Liver (tissue), 9 donors: Measurements from ENCODE around the gene CD163. TPM values are rescaled to one million over a fixed set of nuclear protein-coding genes. Genes with fewer than 3 reads are reported as not detected.
A peak's percentile ranks its signal among the peaks of the same experiment; 100 is the strongest.

ENCODE experiments used
- DNase-seq: peaks from one replicate; pipeline ENCODE4 v3.0.0-alpha.2; 2017; ENCODE audit warnings: low spot score
- H3K27ac ChIP-seq, 2 donors: one replicate each; pipeline ENCODE4 v1.7.0; 2013; ENCODE audit warnings: inconsistent platforms in 2 of 2, low read length in 2 of 2, control low read depth in 1 of 2, low read depth in 1 of 2, mild to moderate bottlenecking in 1 of 2
- H3K27me3 ChIP-seq, 4 donors: one replicate each; pipeline versions ENCODE4 v1.6.1 to v1.7.0; 2013; ENCODE audit warnings: low read length in 3 of 4, inconsistent platforms in 1 of 4, mild to moderate bottlenecking in 1 of 4, moderate library complexity in 1 of 4; ENCODE audit not compliant: control insufficient read depth in 4 of 4, insufficient read depth in 4 of 4
- H3K36me3 ChIP-seq, 4 donors: one replicate each; pipeline versions ENCODE4 v1.6.1 to v1.7.0; 2013; ENCODE audit warnings: low read length in 3 of 4, mild to moderate bottlenecking in 3 of 4, low read depth in 1 of 4, moderate library complexity in 1 of 4; ENCODE audit not compliant: control insufficient read depth in 4 of 4, insufficient read depth in 3 of 4
- H3K4me1 ChIP-seq, 4 donors: one replicate each; pipeline versions ENCODE4 v1.6.1 to v1.7.0; 2013; ENCODE audit warnings: low read length in 3 of 4, mild to moderate bottlenecking in 3 of 4, moderate library complexity in 1 of 4; ENCODE audit not compliant: control insufficient read depth in 4 of 4, insufficient read depth in 4 of 4
- H3K4me3 ChIP-seq, 3 donors: one replicate each; pipeline versions ENCODE4 v1.6.1 to v1.7.0; 2013; ENCODE audit warnings: low read length in 3 of 3, control low read depth in 1 of 3, low read depth in 1 of 3, mild to moderate bottlenecking in 1 of 3
- H3K9ac ChIP-seq, 2 donors: one replicate each; pipeline ENCODE4 v1.7.0; 2013; ENCODE audit warnings: low read length in 2 of 2, mild to moderate bottlenecking in 2 of 2, moderate library complexity in 2 of 2, control low read depth in 1 of 2, low read depth in 1 of 2
- H3K9me3 ChIP-seq, 4 donors: one replicate each; pipeline versions ENCODE4 v1.6.1 to v1.7.0; 2013; ENCODE audit warnings: low read length in 3 of 4; ENCODE audit not compliant: control insufficient read depth in 4 of 4
- ATF3 ChIP-seq: IDR thresholded peaks from 2 replicates; pipeline ENCODE4 v1.6.1; 2016; ENCODE audit warnings: antibody characterized with exemption
- CTCF ChIP-seq: fragments of 150-350 bp; IDR thresholded peaks from 2 replicates; pipeline ENCODE4 v1.5.1; 2017; ENCODE audit warnings: improper control_type of control experiment, low read depth, low read length; ENCODE audit not compliant: missing input control
- EGR1 ChIP-seq, 2 donors: IDR thresholded peaks; 2 replicates each; pipeline ENCODE4 v1.6.1; 2016 to 2018; ENCODE audit warnings: antibody characterized with exemption in 2 of 2, low read depth in 2 of 2
- FOXA1 ChIP-seq: IDR thresholded peaks from 2 replicates; pipeline ENCODE4 v1.6.1; 2016; ENCODE audit warnings: antibody characterized with exemption
- FOXA2 ChIP-seq: IDR thresholded peaks from 2 replicates; pipeline ENCODE4 v1.6.1; 2016; ENCODE audit warnings: antibody characterized with exemption
- GABPA ChIP-seq, 2 donors: IDR thresholded peaks in 1 of 2; conservative IDR thresholded peaks in 1 of 2; 2 replicates each; pipeline ENCODE4 v1.6.1; 2016; ENCODE audit warnings: antibody characterized with exemption in 2 of 2, mild to moderate bottlenecking in 1 of 2, moderate library complexity in 1 of 2
- HNF4A ChIP-seq, 2 donors: conservative IDR thresholded peaks; 2 replicates each; pipeline ENCODE4 v1.6.1; 2016; ENCODE audit warnings: antibody characterized with exemption in 2 of 2, mild to moderate bottlenecking in 2 of 2
- HNF4G ChIP-seq: IDR thresholded peaks from 2 replicates; pipeline ENCODE4 v1.6.1; 2016; ENCODE audit warnings: antibody characterized with exemption
- JUND ChIP-seq, 2 donors: IDR thresholded peaks; 2 replicates each; pipeline ENCODE4 v1.6.1; 2016; ENCODE audit warnings: antibody characterized with exemption in 2 of 2
- MAX ChIP-seq: IDR thresholded peaks from 2 replicates; pipeline ENCODE4 v1.6.1; 2016; ENCODE audit warnings: antibody characterized with exemption
- NR2F2 ChIP-seq: IDR thresholded peaks from 2 replicates; pipeline ENCODE4 v1.6.1; 2016; ENCODE audit warnings: antibody characterized with exemption
- RAD21 ChIP-seq, 2 donors: IDR thresholded peaks; 2 replicates each; pipeline ENCODE4 v1.6.1; 2016; ENCODE audit warnings: antibody characterized with exemption in 2 of 2, mild to moderate bottlenecking in 2 of 2
- REST ChIP-seq: IDR thresholded peaks from 2 replicates; pipeline ENCODE4 v1.6.1; 2016; ENCODE audit warnings: antibody characterized with exemption, mild to moderate bottlenecking
- RXRA ChIP-seq, 2 donors: IDR thresholded peaks; 2 replicates each; pipeline ENCODE4 v1.6.1; 2017 to 2018; ENCODE audit warnings: antibody characterized with exemption in 2 of 2, mild to moderate bottlenecking in 1 of 2
- SP1 ChIP-seq: IDR thresholded peaks from 2 replicates; pipeline ENCODE4 v1.6.1; 2018; ENCODE audit warnings: antibody characterized with exemption, mild to moderate bottlenecking
- TAF1 ChIP-seq: conservative IDR thresholded peaks from 2 replicates; pipeline ENCODE4 v1.6.1; 2016; ENCODE audit warnings: antibody characterized with exemption, mild to moderate bottlenecking
- YY1 ChIP-seq: IDR thresholded peaks from 2 replicates; pipeline ENCODE4 v1.6.1; 2016; ENCODE audit warnings: antibody characterized with exemption, mild to moderate bottlenecking
- ZBTB33 ChIP-seq: IDR thresholded peaks from 2 replicates; pipeline ENCODE4 v1.6.1; 2016; ENCODE audit warnings: antibody characterized with exemption
- WGBS: extraction: QIAGEN DNeasy Blood & Tissue Kit; methylation state at CpG from one replicate; pipeline ENCODE4 v1.1.7; 2013; 5-methylcytosine and 5-hydroxymethylcytosine counted together
- polyA plus RNA-seq, 2 donors: library from polyadenylated mRNA; stranded (reverse) in 1 of 2; unstranded in 1 of 2; fragments of 200-250 nt in 1 of 2; fragments of >200 nt in 1 of 2; fragmentation: Nextera tagmentation in 1 of 2; extraction: Ambion mirVana in 1 of 2; gene quantifications; one replicate each; pipeline versions ENCODE4 v1.2.1 to v1.2.3, GENCODE V29; 2013 to 2015
- total RNA-seq, 2 donors: library from RNA; depleted of rRNA; stranded (reverse); fragments of >200 nt; gene quantifications; one replicate each; pipeline ENCODE4 v1.2.3, GENCODE V29; 2014
- donor health status: healthy.
- donor health status: healthy.
- donor health status: healthy.
- donor health status: healthy.
- donor health status: healthy.

CD163 gene
- total and polyA plus RNA-seq, 4 donors, result 61.1 to 153 (median 90.5) TPM

DNA sequence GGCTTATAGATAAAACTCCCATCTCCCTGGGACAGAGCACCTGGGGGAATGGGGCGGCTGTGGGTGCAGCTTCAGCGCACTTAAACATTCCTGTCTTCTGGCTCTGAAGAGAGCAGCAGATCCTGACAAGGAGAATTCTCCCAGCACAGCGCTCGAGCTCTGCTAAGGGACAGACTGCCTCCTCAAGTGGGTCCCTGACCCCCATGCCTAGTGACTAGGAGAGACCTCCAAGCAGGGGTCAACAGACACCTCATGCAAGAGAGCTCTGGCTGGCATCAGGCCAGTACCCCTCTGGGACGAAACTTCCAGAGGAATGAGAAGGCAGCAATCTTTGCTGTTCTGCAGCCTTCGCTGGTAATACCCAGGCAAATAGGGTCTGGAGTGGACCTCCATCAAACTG, 31.5 kb downstream of the CD163 start:
- Histone ChIP-seq H3K36me3 (peaks cover 0 to 4% (median 0%) of the 10 kb centered on the region in 4 donors), H3K27me3 (no peaks in the 10 kb centered on the region), H3K4me3 (no peak overlapping the region), H3K9me3 (no peaks in the 10 kb centered on the region), H3K9ac (no peak overlapping the region), H3K27ac (no peak overlapping the region), H3K4me1 (no peaks in the 10 kb centered on the region)
- DNase-seq, result no peak
- TF ChIP-seq ATF3, result no peak
- TF ChIP-seq SP1, result no peak
- no peak for TF ChIP-seq HNF4G
- no peak for TF ChIP-seq MAX
- TF ChIP-seq YY1, result no peak
- TF ChIP-seq ZBTB33, result no peak
- no peak for TF ChIP-seq REST
- TF ChIP-seq JUND (IDR thresholded peaks at IDR 0.05), result no peak
- TF ChIP-seq FOXA1, result no peak
- no peak for TF ChIP-seq FOXA2
- TF ChIP-seq EGR1 (IDR thresholded peaks at IDR 0.05; ENCODE audit: low read depth in 2 of 2), result no peak
- TF ChIP-seq HNF4A (conservative IDR thresholded peaks at IDR 0.05), result no peak
- no peak for TF ChIP-seq NR2F2
- 92% methylated on average over 6 of the region's 6 CpGs for WGBS

GRCh38 chr12:7460375-7461259, 43.0 kb downstream of the CD163 start:
- 57% methylated on average over 7 of the region's 7 CpGs for WGBS
- Histone ChIP-seq H3K9ac (no peak overlapping the region), H3K9me3 (no peaks in the 10 kb centered on the region), H3K27me3 (no peaks in the 10 kb centered on the region), H3K36me3 (no peaks in the 10 kb centered on the region), H3K4me3 (no peak overlapping the region), H3K27ac (no peak overlapping the region), H3K4me1 (peaks cover 0 to 11% (median 0%) of the 10 kb centered on the region in 4 donors)
- TF ChIP-seq ATF3, result no peak
- no peak for TF ChIP-seq EGR1 (IDR thresholded peaks at IDR 0.05; ENCODE audit: low read depth in 2 of 2)
- TF ChIP-seq MAX, result no peak
- TF ChIP-seq CTCF, result peak; percentile 97
- TF ChIP-seq ZBTB33, result no peak
- TF ChIP-seq TAF1, result no peak
- no peak for TF ChIP-seq FOXA1
- no peak for TF ChIP-seq YY1
- no peak for TF ChIP-seq FOXA2
- peak; percentile 93 to 96 for TF ChIP-seq RAD21 (IDR thresholded peaks at IDR 0.05)
- peak in 1 of 2 donors; percentile 31 for TF ChIP-seq HNF4A (conservative IDR thresholded peaks at IDR 0.05)
- no peak for TF ChIP-seq JUND (IDR thresholded peaks at IDR 0.05)
- TF ChIP-seq HNF4G, result no peak
- TF ChIP-seq GABPA (IDR thresholded peaks at IDR 0.05 in 1 of 2, conservative IDR thresholded peaks at IDR 0.05 in 1 of 2), result no peak
- TF ChIP-seq RXRA (IDR thresholded peaks at IDR 0.05), result no peak
- TF ChIP-seq SP1, result no peak
- TF ChIP-seq NR2F2, result no peak
- peak; percentile 69 for DNase-seq
